ENCODE data around the gene SLC26A8.

- TF ChIP-seq POLR2AphosphoS5 (IDR thresholded peaks at IDR 0.05; ENCODE audit: low read depth, low read length) (no peak), CTCF (IDR thresholded peaks at IDR 0.05 in 2 of 3, conservative IDR thresholded peaks at IDR 0.05 in 1 of 3; ENCODE audit: borderline replicate concordance in 1 of 3, insufficient read depth in 1 of 3, low read depth in 2 of 3, low read length in 2 of 3) (no peak)
These were observed 30.5 kb upstream of the SLC26A8 start for GRCh38 chr6:36054956-36055355.

Measured in HCT116 (cell line).